Ovary (tissue), 3 donors: ENCODE results near the gene EEF1AKMT3.

Experiments
- CTCF ChIP-seq, 3 donors: fragments of 450-650 bp in 2 of 3; fragments of 200-600 bp in 1 of 3; IDR thresholded peaks; one replicate each; pipeline versions ENCODE4 v1.5.1 to v1.8.0; 2016 to 2022; ENCODE audit warnings: antibody characterized with exemption in 3 of 3, mild to moderate bottlenecking in 1 of 3
- EP300 ChIP-seq: sonication (generic); formaldehyde crosslinking; IDR thresholded peaks from one replicate; pipeline ENCODE4 v1.6.1; 2017; ENCODE audit warnings: antibody characterized with exemption
- POLR2A ChIP-seq: fragments of 450-650 bp; IDR thresholded peaks from one replicate; pipeline ENCODE4 v1.6.1; 2017; ENCODE audit warnings: antibody characterized with exemption, mild to moderate bottlenecking, moderate library complexity
- donor health status: DM: no; HTN: no; CAD: no.

- TF ChIP-seq POLR2A = no peak
- TF ChIP-seq CTCF (IDR thresholded peaks at IDR 0.05) = no peak
- no peak for TF ChIP-seq EP300
Measured at GRCh38 chr12:57732726-57733593, 39.5 kb upstream of the EEF1AKMT3 start.
